Esophagus squamous epithelium (tissue), 4 donors: ENCODE data around the gene RPS19BP1.

Source experiments
- POLR2A ChIP-seq, 4 donors: fragments of 450-650 bp; IDR thresholded peaks; one replicate each; pipeline ENCODE4 v1.6.1; 2017; ENCODE audit warnings: antibody characterized with exemption in 4 of 4, mild to moderate bottlenecking in 4 of 4, moderate library complexity in 3 of 4
- TF ChIP-seq, protein P1 (sequence below), 6 experiments: fragments of 450-650 bp in 4 of 6; fragments of 200-600 bp in 2 of 6; sonication (generic) in 2 of 6; IDR thresholded peaks; one replicate each; pipeline ENCODE4 v1.5.1; 2016 to 2019; ENCODE audit warnings: antibody characterized with exemption in 6 of 6, mild to moderate bottlenecking in 4 of 6, moderate library complexity in 4 of 6

DNA sequence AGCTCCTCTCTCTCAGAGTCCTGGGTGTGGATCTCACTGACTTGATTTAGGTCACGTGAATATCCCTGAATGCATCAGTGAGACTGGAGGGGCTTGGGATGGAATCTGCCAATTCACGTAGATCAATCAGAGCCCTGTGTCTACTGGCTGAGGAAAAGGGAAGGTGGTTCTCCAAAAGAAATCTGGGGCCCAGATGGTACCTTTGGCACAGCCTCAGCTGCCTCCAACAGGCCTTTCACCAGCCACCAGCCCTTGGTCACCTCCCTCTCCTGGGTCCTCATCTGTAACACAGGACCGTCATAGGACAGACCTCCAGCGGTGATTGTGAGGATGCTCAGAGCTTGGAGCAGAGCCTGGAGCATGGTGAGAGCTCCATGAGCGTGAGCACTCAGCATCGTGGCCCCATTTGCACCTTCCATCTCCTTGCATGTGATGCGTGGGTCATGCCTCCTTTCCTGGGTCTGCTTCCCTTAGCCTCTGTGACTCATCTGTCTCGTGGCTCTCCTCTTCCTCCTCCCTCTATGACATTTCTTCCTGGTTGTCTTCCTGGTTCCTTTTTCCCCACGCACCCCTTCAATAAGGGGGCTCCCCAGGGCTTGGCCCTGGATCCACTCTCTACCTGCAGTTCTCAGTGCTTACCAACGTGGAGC is 38.0 kb downstream of the RPS19BP1 start:
- TF ChIP-seq, protein P1, sequence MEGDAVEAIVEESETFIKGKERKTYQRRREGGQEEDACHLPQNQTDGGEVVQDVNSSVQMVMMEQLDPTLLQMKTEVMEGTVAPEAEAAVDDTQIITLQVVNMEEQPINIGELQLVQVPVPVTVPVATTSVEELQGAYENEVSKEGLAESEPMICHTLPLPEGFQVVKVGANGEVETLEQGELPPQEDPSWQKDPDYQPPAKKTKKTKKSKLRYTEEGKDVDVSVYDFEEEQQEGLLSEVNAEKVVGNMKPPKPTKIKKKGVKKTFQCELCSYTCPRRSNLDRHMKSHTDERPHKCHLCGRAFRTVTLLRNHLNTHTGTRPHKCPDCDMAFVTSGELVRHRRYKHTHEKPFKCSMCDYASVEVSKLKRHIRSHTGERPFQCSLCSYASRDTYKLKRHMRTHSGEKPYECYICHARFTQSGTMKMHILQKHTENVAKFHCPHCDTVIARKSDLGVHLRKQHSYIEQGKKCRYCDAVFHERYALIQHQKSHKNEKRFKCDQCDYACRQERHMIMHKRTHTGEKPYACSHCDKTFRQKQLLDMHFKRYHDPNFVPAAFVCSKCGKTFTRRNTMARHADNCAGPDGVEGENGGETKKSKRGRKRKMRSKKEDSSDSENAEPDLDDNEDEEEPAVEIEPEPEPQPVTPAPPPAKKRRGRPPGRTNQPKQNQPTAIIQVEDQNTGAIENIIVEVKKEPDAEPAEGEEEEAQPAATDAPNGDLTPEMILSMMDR (IDR thresholded peaks at IDR 0.05) = no peak
- TF ChIP-seq POLR2A (IDR thresholded peaks at IDR 0.05) = no peak
